SIG-M5 treated with dmso at 0.1 percent for 504 hours (cell line): ENCODE measurements around the gene ZNF3.

Experiments
- DNase-seq: peaks from one replicate; lab custom pipeline; 2025; ENCODE audit not compliant: unreplicated experiment; lab: John Stamatoyannopoulos, UW

The ZNF3 gene

GRCh38 chr7:100057006-100057405 lies 24.5 kb downstream of the ZNF3 start:
- no peak for DNase-seq

GRCh38 chr7:100053215-100053614 lies 28.3 kb downstream of the ZNF3 start:
- peak; percentile 63 for DNase-seq

GRCh38 chr7:100051611-100052010 lies 29.9 kb downstream of the ZNF3 start:
- DNase-seq: no peak

- peak; percentile 48 for DNase-seq
Measured at GRCh38 chr7:100049441-100050291, 31.9 kb downstream of the ZNF3 start, which contains the start of gene ZSCAN21. Gene ZSCAN21, plus strand, starts transcription at chr7:100049774. Its CDS starts 7,233 bp downstream, at chr7:100057007.

- DNase-seq: no peak
Measured at GRCh38 chr7:100048680-100049079, 32.8 kb downstream of the ZNF3 start.

- DNase-seq: peak; percentile 59
Measured at GRCh38 chr7:100044718-100045117, 36.8 kb downstream of the ZNF3 start.

- no peak for DNase-seq
Measured at GRCh38 chr7:100040575-100040974, 40.9 kb downstream of the ZNF3 start.

GRCh38 chr7:100038326-100038725 lies 43.2 kb downstream of the ZNF3 start:
- DNase-seq: no peak

GRCh38 chr7:100035876-100036275 lies 45.6 kb downstream of the ZNF3 start:
- DNase-seq: no peak

GRCh38 chr7:100034871-100035510 lies 46.5 kb downstream of the ZNF3 start:
- no peak for DNase-seq

- DNase-seq: no peak
Measured at GRCh38 chr7:100033526-100033925, 48.0 kb downstream of the ZNF3 start.

- DNase-seq: no peak
Measured at GRCh38 chr7:100029596-100029995, 51.9 kb downstream of the ZNF3 start.

GRCh38 chr7:100027197-100027596 lies 54.3 kb downstream of the ZNF3 start:
- DNase-seq: no peak

- no peak for DNase-seq
Measured at GRCh38 chr7:100024020-100024619, 57.4 kb downstream of the ZNF3 start.

GRCh38 chr7:100023526-100023925 lies 58.0 kb downstream of the ZNF3 start:
- no peak for DNase-seq

GRCh38 chr7:100022621-100023020 lies 58.9 kb downstream of the ZNF3 start:
- DNase-seq: peak; percentile 65

- DNase-seq: peak; percentile 37
Measured at GRCh38 chr7:100021297-100021696, 60.2 kb downstream of the ZNF3 start.
